T-helper 2 cell treated with Interferon-gamma antibody and Interleukin-4, amounts not matched to agents 5 μg/mL and 100 μg/mL, for 36 hours (primary cell): ENCODE data around the gene PAX8.
"Not testable (repeated sequence)": the region's sequence is repeated elsewhere in the genome, so short reads cannot be mapped to it uniquely, and the experiment has no call there.

Source experiments
- DNase-seq: peaks from one replicate; pipeline ENCODE4 v3.0.0; 2021; ENCODE audit warnings: low spot score
- H3K27ac Mint-ChIP-seq: one replicate; pipeline ENCODE4 v1.8.0; 2021; ENCODE audit warnings: mild to moderate bottlenecking, mixed read lengths
- H3K27me3 Mint-ChIP-seq: one replicate; pipeline ENCODE4 v1.8.0; 2021; ENCODE audit warnings: low read depth, mixed read lengths
- H3K36me3 Mint-ChIP-seq: one replicate; pipeline ENCODE4 v1.8.0; 2021; ENCODE audit warnings: low read depth, mixed read lengths
- H3K4me1 Mint-ChIP-seq: one replicate; pipeline ENCODE4 v1.8.0; 2021; ENCODE audit warnings: low read depth, mixed read lengths
- H3K4me3 Mint-ChIP-seq: one replicate; pipeline ENCODE4 v1.8.0; 2022; ENCODE audit warnings: mild to moderate bottlenecking, moderate library complexity, mixed read lengths
- H3K9me3 Mint-ChIP-seq: one replicate; pipeline ENCODE4 v1.8.0; 2021; ENCODE audit warnings: mixed read lengths

Gene PAX8

GRCh38 chr2:113245276-113245711, 33.4 kb downstream of the PAX8 start:
- H3K27me3 Mint-ChIP-seq = peaks cover 2% of the 10 kb centered on the region
- peaks cover 15% of the 10 kb centered on the region for H3K4me1 Mint-ChIP-seq
- H3K27ac Mint-ChIP-seq = no peak overlapping the region
- H3K4me3 Mint-ChIP-seq = no peak overlapping the region
- H3K9me3 Mint-ChIP-seq = no peaks in the 10 kb centered on the region
- no peak for DNase-seq
- H3K36me3 Mint-ChIP-seq = no peaks in the 10 kb centered on the region

GRCh38 chr2:113242327-113242726, 36.4 kb downstream of the PAX8 start:
- Mint-ChIP-seq H3K27me3 (peaks cover 2% of the 10 kb centered on the region), H3K4me1 (peaks cover 5% of the 10 kb centered on the region), H3K27ac (no peak overlapping the region), H3K36me3 (peaks cover 2% of the 10 kb centered on the region), H3K4me3 (no peak overlapping the region), H3K9me3 (no peaks in the 10 kb centered on the region)
- no peak for DNase-seq

- Mint-ChIP-seq H3K36me3 (peaks cover 2% of the 10 kb centered on the region), H3K27ac (peak overlapping the region; percentile 9), H3K4me3 (no peak overlapping the region), H3K9me3 (no peaks in the 10 kb centered on the region), H3K4me1 (peaks cover 5% of the 10 kb centered on the region), H3K27me3 (peaks cover 2% of the 10 kb centered on the region)
- peak; percentile 75 for DNase-seq
These were observed 37.5 kb downstream of the PAX8 start for GRCh38 chr2:113240915-113241911.

- peaks cover 5% of the 10 kb centered on the region for H3K36me3 Mint-ChIP-seq
- H3K9me3 Mint-ChIP-seq = no peaks in the 10 kb centered on the region
- no peak overlapping the region for H3K4me3 Mint-ChIP-seq
- no peak for DNase-seq
- peaks cover 2% of the 10 kb centered on the region for H3K27me3 Mint-ChIP-seq
- no peak overlapping the region for H3K27ac Mint-ChIP-seq
- H3K4me1 Mint-ChIP-seq = peaks cover 5% of the 10 kb centered on the region
These were observed 38.4 kb downstream of the PAX8 start for GRCh38 chr2:113240150-113240914.

GRCh38 chr2:113238871-113239839, 39.6 kb downstream of the PAX8 start:
- DNase-seq = no peak
- H3K36me3 Mint-ChIP-seq = peaks cover 5% of the 10 kb centered on the region
- H3K27me3 Mint-ChIP-seq = peaks cover 2% of the 10 kb centered on the region
- peaks cover 5% of the 10 kb centered on the region for H3K4me1 Mint-ChIP-seq
- no peak overlapping the region for H3K4me3 Mint-ChIP-seq
- no peaks in the 10 kb centered on the region for H3K9me3 Mint-ChIP-seq
- H3K27ac Mint-ChIP-seq = no peak overlapping the region

GRCh38 chr2:113237604-113238160, 41.0 kb downstream of the PAX8 start:
- Mint-ChIP-seq H3K36me3 (peaks cover 5% of the 10 kb centered on the region), H3K4me3 (no peak overlapping the region), H3K27ac (no peak overlapping the region), H3K27me3 (peaks cover 2% of the 10 kb centered on the region), H3K9me3 (no peaks in the 10 kb centered on the region), H3K4me1 (peaks cover 5% of the 10 kb centered on the region)
- no peak for DNase-seq

- Mint-ChIP-seq H3K36me3 (peaks cover 5% of the 10 kb centered on the region), H3K9me3 (no peaks in the 10 kb centered on the region), H3K4me1 (peaks cover 5% of the 10 kb centered on the region), H3K27ac (no peak overlapping the region), H3K4me3 (peak overlapping the region; percentile 60), H3K27me3 (peaks cover 4% of the 10 kb centered on the region)
- no peak for DNase-seq
These were observed 42.2 kb downstream of the PAX8 start for GRCh38 chr2:113236367-113237159.

GRCh38 chr2:113235347-113236226, 43.1 kb downstream of the PAX8 start:
- DNase-seq = peak; percentile 38
- H3K27me3 Mint-ChIP-seq, H3K9me3 Mint-ChIP-seq: not testable (repeated sequence)

GRCh38 chr2:113234721-113235346, 43.9 kb downstream of the PAX8 start:
- peak overlapping the region; percentile 15 for H3K27ac Mint-ChIP-seq
- peak overlapping the region; percentile 91 for H3K4me3 Mint-ChIP-seq
- peaks cover 4% of the 10 kb centered on the region for H3K27me3 Mint-ChIP-seq
- H3K9me3 Mint-ChIP-seq = no peaks in the 10 kb centered on the region
- H3K36me3 Mint-ChIP-seq = peaks cover 5% of the 10 kb centered on the region
- peaks cover 9% of the 10 kb centered on the region for H3K4me1 Mint-ChIP-seq
- DNase-seq = no peak

More at GRCh38 chr2:113235347-113236226, 43.1 kb downstream of the PAX8 start:
- not testable (repeated sequence) for H3K4me1 Mint-ChIP-seq, H3K36me3 Mint-ChIP-seq
- Mint-ChIP-seq H3K4me3 (peak overlapping the region; percentile 91), H3K27ac (peak overlapping the region; percentile 95)

- Mint-ChIP-seq H3K9me3 (no peaks in the 10 kb centered on the region), H3K27ac (no peak overlapping the region), H3K27me3 (peaks cover 4% of the 10 kb centered on the region), H3K36me3 (peaks cover 5% of the 10 kb centered on the region), H3K4me1 (peaks cover 13% of the 10 kb centered on the region), H3K4me3 (no peak overlapping the region)
- no peak for DNase-seq
These were observed 44.8 kb downstream of the PAX8 start for GRCh38 chr2:113233593-113234550.

- Mint-ChIP-seq H3K4me3 (no peak overlapping the region), H3K4me1 (peaks cover 21% of the 10 kb centered on the region), H3K9me3 (no peaks in the 10 kb centered on the region), H3K27ac (no peak overlapping the region), H3K36me3 (peaks cover 5% of the 10 kb centered on the region), H3K27me3 (peaks cover 4% of the 10 kb centered on the region)
- DNase-seq = no peak
These were observed 46.0 kb downstream of the PAX8 start for GRCh38 chr2:113232740-113233139.
